HG02623 (cell line): ENCODE results near the gene PMVK.

Experiments
- ATAC-seq: cut with Tn5 transposase; IDR thresholded peaks from one replicate; pipeline ENCODE4 v1.9.1; 2021; ENCODE audit warnings: moderate library complexity; ENCODE audit not compliant: unreplicated experiment

Gene PMVK

DNA sequence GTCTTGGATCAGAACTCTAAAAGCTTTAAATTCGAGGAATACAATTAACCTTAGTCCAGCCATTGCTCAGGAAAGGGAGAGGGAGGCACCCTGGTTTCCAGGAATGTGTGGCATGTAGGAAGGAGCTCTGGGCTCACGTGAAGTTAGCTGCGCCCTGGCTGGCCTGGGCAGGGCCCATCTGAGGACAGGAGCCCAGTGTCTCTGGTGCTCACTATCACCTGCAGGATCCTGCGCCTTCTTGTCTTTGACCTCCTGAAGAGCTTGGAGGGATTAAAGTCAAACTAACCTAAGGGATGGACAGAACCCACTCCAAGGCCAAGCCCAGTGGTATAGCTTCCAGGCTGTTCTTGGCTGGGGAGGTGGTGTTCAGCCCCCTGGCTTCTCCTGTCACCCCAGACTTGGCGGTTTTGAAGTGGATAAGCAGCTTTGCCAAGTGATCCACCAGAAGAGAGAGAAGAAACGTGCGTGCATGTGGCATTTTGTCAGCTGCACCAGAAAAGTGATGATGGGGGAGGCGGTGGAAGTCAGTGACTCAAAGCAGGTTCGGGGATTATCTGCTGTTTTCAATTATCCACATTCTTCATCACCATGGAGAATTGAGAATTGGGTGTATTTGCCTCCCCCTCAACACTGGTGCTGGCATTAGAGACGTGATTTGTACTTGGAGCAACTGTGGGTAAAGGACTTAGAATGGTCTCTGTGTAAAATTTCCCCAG is 54.5 kb downstream of the PMVK start:
- no peak for ATAC-seq

- no peak for ATAC-seq
Measured at GRCh38 chr1:154880671-154881070, 55.8 kb downstream of the PMVK start.

DNA sequence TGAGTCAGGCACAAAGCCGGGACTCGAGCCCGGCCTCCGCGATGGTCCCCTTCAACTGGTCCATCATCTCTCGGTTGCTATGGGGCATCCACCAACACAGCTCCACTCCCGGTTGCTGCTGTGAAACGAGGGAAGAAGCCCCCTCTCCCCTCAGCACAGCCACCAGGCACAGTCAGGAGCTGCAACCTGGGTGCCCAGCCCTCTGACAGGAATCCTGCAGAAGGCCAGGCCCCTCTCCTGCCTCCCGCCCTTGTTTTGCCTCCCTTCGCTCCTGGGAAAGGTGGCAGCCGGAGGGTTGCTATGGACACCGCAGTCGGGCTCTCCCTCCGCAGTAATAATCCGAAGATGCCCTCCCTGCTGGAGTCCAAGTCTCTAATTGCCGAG is 57.5 kb downstream of the PMVK start:
- no peak for ATAC-seq

DNA sequence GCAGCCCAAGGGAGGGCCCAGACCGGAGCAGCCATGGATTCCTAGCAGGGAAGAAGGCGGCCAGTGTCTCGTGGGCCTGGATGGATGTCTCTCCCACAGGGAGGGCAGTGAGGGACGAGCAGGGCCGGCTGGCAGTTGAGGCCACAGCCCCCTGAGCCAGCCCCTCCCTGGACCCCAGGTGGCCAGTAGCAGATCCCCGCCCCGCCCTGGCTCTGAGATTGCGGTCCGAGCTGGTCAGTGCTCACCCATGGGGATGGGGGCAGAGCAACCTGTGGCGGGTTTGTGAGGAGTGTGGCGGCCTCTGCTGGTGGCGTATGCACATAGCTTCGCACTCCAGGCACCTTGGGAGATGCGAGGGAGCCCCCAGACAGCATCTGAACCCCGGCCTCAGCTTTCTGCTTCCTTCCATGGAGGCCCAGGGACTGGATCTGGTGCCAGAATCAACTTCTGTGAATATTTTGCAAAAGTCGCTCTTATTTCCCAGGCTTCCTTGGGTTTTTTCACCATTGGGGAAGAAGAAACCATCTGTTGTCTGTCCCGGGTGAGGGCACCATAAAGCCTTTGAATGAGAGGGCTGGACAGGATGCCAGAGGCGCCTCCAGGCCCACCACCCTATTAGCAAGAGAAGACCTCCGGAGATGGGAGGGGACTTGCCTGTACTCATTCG is 58.0 kb downstream of the PMVK start:
- ATAC-seq, result peak; percentile 52

GRCh38 chr1:154877370-154877974 is 59.0 kb downstream of the PMVK start:
- ATAC-seq, result no peak

GRCh38 chr1:154876842-154877369 is 59.6 kb downstream of the PMVK start:
- no peak for ATAC-seq
